Peyer's patch (tissue), 4 donors: Measurements from ENCODE around the gene NCAPG2. TPM values are rescaled to one million over a fixed set of nuclear protein-coding genes. Genes with fewer than 3 reads are reported as not detected.
A peak's percentile ranks its signal among the peaks of the same experiment; 100 is the strongest.

Experiments
- DNase-seq, 3 donors: peaks; one replicate each; pipeline ENCODE4 v3.0.0-alpha.2; 2017 to 2019
- H3K27ac ChIP-seq, 4 donors: fragments of 200-600 bp; sonication (generic); one replicate each; pipeline ENCODE4 v1.5.1; 2016 to 2019
- H3K27me3 ChIP-seq, 2 donors: fragments of 200-600 bp; sonication (generic); one replicate each; pipeline ENCODE4 v1.5.1; 2019
- H3K36me3 ChIP-seq, 3 donors: fragments of 200-600 bp; sonication (generic); one replicate each; pipeline ENCODE4 v1.5.1; 2016 to 2019
- H3K4me1 ChIP-seq, 4 donors: fragments of 200-600 bp; sonication (generic); one replicate each; pipeline ENCODE4 v1.5.1; 2016 to 2019
- H3K4me3 ChIP-seq, 4 donors: fragments of 200-600 bp; sonication (generic); 1 replicate in 3 of 4; 2 replicates in 1 of 4; pipeline ENCODE4 v1.5.1; 2016 to 2019; ENCODE audit warnings: mild to moderate bottlenecking in 1 of 4
- H3K9me3 ChIP-seq, 4 donors: fragments of 200-600 bp; sonication (generic); one replicate each; pipeline ENCODE4 v1.5.1; 2016 to 2019; ENCODE audit warnings: mild to moderate bottlenecking in 1 of 4
- POLR2A ChIP-seq, 2 donors: fragments of 450-650 bp; IDR thresholded peaks; one replicate each; pipeline ENCODE4 v1.5.1; 2017; ENCODE audit warnings: antibody characterized with exemption in 2 of 2, mild to moderate bottlenecking in 2 of 2, moderate library complexity in 2 of 2
- total RNA-seq, 4 donors: library from RNA; depleted of rRNA; stranded (reverse); fragments of >200 nt; gene quantifications; one replicate each; pipeline ENCODE4 v1.1.0, GENCODE V29; 2016
- TF ChIP-seq, protein P1 (sequence below), 6 experiments: fragments of 450-650 bp in 4 of 6; fragments of 200-600 bp in 2 of 6; sonication (generic) in 1 of 6; IDR thresholded peaks; one replicate each; pipeline ENCODE4 v1.5.1; 2017 to 2019; ENCODE audit warnings: antibody characterized with exemption in 6 of 6, mild to moderate bottlenecking in 3 of 6, moderate library complexity in 1 of 6

NCAPG2 gene
- total RNA-seq, 4 donors from 2014 or later, result 3.9 to 14.0 (median 5.8) TPM

DNA sequence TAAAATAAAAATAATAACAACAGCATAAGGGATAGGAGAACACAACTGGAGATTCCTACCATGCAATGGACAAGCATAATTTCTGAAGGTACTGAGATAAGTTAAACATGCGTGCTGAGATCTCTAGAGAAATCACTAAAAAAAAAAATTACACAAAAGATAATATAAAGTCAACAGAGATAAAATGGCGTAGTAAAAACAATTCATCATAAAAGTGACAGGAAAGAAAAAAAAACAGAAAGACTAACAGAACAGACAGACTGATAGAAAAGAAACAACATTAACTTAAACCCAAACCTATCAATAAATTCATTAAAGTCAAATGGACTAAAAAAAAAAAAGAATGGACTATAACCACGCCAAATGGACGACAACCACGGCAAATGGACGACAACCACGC, 56.4 kb downstream of the NCAPG2 start:
- no peak overlapping the region for H3K4me3 ChIP-seq
- H3K4me1 ChIP-seq, result no peaks in the 10 kb centered on the region
- H3K27ac ChIP-seq, result no peak overlapping the region
- no peak for TF ChIP-seq POLR2A (IDR thresholded peaks at IDR 0.05)
- TF ChIP-seq, protein P1, sequence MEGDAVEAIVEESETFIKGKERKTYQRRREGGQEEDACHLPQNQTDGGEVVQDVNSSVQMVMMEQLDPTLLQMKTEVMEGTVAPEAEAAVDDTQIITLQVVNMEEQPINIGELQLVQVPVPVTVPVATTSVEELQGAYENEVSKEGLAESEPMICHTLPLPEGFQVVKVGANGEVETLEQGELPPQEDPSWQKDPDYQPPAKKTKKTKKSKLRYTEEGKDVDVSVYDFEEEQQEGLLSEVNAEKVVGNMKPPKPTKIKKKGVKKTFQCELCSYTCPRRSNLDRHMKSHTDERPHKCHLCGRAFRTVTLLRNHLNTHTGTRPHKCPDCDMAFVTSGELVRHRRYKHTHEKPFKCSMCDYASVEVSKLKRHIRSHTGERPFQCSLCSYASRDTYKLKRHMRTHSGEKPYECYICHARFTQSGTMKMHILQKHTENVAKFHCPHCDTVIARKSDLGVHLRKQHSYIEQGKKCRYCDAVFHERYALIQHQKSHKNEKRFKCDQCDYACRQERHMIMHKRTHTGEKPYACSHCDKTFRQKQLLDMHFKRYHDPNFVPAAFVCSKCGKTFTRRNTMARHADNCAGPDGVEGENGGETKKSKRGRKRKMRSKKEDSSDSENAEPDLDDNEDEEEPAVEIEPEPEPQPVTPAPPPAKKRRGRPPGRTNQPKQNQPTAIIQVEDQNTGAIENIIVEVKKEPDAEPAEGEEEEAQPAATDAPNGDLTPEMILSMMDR (IDR thresholded peaks at IDR 0.05), result no peak
- H3K36me3 ChIP-seq, result peaks cover 0 to 11% (median 0%) of the 10 kb centered on the region in 3 donors
- no peaks in the 10 kb centered on the region for H3K9me3 ChIP-seq
- no peak for DNase-seq
- H3K27me3 ChIP-seq, result no peaks in the 10 kb centered on the region

DNA sequence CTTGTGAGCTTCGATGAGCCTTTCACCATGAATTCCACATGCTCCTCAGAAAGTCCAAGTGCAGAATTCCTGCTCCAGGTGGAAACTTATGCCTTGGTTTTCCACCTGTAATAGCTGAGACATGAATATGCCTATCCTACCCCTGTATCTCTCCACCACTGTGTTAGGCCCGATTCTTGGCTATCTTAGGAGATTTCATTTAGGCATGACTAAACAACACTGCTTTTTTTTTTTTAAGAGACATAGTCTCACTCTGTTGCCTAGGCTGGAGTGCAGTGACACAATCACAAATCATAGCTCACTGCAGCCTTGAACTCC, 57.2 kb downstream of the NCAPG2 start:
- H3K36me3 ChIP-seq, result peaks cover 0 to 11% (median 0%) of the 10 kb centered on the region in 3 donors
- H3K9me3 ChIP-seq, result no peaks in the 10 kb centered on the region
- no peak overlapping the region for H3K27ac ChIP-seq
- no peaks in the 10 kb centered on the region for H3K27me3 ChIP-seq
- TF ChIP-seq, protein P1 (IDR thresholded peaks at IDR 0.05), result no peak
- no peak for TF ChIP-seq POLR2A (IDR thresholded peaks at IDR 0.05)
- no peak for DNase-seq
- no peaks in the 10 kb centered on the region for H3K4me1 ChIP-seq
- H3K4me3 ChIP-seq, result no peak overlapping the region

DNA sequence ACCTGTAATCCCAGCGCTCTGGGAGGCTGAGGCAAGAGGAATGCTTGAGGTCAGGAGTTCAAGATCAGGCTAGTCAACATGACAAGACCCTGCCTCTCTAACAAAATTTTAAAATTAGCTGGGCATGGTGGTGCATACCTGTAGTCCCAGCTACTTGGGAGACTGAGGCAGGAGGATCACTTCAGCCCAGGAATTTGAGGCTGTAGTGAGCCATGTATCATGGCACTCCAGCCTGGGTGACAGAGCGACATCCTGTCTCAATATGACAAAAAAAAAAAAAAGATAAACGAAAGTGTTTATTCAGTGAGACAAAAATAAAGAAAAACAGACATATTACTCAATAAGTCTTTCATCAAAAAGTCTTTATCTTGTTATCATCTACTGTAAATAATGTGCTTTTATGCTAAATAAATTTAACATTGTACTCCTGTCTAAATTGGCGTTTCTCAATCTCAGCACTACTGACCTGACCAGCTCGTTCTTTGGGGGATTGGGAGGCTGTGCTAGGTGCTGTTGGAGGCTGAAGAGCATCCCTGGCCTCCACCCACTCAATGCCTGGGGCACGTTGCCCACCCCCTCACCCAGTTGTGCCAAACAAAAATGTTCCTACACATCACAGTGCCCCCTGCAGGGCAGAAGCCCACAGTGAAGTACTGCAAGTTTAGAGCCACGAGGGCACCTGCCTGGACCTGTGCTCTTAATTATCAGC, 57.7 kb downstream of the NCAPG2 start:
- DNase-seq, result no peak
- peaks cover 0 to 9% (median 0%) of the 10 kb centered on the region in 3 donors for H3K36me3 ChIP-seq
- no peaks in the 10 kb centered on the region for H3K27me3 ChIP-seq
- TF ChIP-seq POLR2A (IDR thresholded peaks at IDR 0.05), result no peak
- TF ChIP-seq, protein P1 (IDR thresholded peaks at IDR 0.05), result peak in 4 of 6 experiments; percentile 13 to 31 (median 18)
- no peaks in the 10 kb centered on the region for H3K9me3 ChIP-seq
- no peaks in the 10 kb centered on the region for H3K4me1 ChIP-seq
- no peak overlapping the region for H3K27ac ChIP-seq
- no peak overlapping the region for H3K4me3 ChIP-seq

DNA sequence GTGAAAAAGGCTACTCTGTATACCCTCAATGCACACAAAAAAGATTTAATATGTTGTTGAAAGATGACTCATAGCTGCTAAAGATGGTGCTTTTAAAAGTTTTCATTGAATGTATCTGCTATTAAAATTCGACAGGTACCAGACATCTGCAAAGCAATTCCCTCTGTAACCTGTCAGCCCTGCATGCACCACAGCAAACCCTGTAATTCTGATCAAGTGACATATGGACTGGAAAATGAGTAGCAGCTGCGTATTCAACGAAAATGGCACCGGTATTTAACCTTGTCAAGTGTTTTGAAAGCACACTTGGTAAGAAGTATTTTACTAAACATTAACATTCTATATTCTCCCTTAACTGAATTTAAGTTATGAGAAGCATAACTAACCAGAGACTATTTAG, 58.8 kb downstream of the NCAPG2 start:
- no peaks in the 10 kb centered on the region for H3K4me1 ChIP-seq
- TF ChIP-seq POLR2A (IDR thresholded peaks at IDR 0.05), result no peak
- TF ChIP-seq, protein P1 (IDR thresholded peaks at IDR 0.05), result no peak
- no peaks in the 10 kb centered on the region for H3K9me3 ChIP-seq
- no peak overlapping the region for H3K4me3 ChIP-seq
- no peak overlapping the region for H3K27ac ChIP-seq
- DNase-seq, result no peak
- H3K36me3 ChIP-seq, result peaks cover 0 to 6% (median 0%) of the 10 kb centered on the region in 3 donors
- H3K27me3 ChIP-seq, result no peaks in the 10 kb centered on the region

DNA sequence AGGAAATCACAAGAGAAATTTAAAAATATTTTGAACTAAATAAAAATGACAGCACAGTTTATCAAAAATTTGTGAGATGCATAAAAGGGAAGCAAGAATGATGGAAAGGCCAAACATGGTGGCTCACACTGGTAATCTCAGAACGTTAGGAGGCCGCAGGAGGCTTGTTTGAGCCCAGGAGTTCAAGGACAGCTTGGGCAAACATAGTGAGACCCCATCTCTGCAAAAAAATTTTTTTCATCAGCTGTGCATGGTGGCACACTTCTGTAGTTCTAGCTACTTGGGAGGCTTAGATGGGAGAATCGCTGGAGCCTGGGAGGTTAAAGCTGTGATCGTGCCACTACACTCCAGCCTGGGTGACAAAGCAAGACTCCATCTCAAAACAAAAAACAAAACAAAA, 62.5 kb downstream of the NCAPG2 start:
- TF ChIP-seq, protein P1 (IDR thresholded peaks at IDR 0.05), result no peak
- no peak for TF ChIP-seq POLR2A (IDR thresholded peaks at IDR 0.05)
- H3K27ac ChIP-seq, result no peak overlapping the region
- H3K36me3 ChIP-seq, result peaks cover 0 to 11% (median 0%) of the 10 kb centered on the region in 3 donors
- H3K4me1 ChIP-seq, result no peaks in the 10 kb centered on the region
- no peaks in the 10 kb centered on the region for H3K27me3 ChIP-seq
- no peak overlapping the region for H3K4me3 ChIP-seq
- no peak for DNase-seq
- no peaks in the 10 kb centered on the region for H3K9me3 ChIP-seq
